ENCODE data around the gene SLC6A2.
"Not testable (repeated sequence)": the region's sequence is repeated elsewhere in the genome, so short reads cannot be mapped to it uniquely, and the experiment has no call there.

The SLC6A2 gene

GRCh38 chr16:55736671-55737070, 80.9 kb downstream of the SLC6A2 start:
- DNase-seq (ENCODE audit: low spot score): no peak
- H3K27ac ChIP-seq: no peak overlapping the region
- CTCF ChIA-PET: no interaction called here
- POLR2A ChIA-PET (ENCODE audit: low non-redundant PET): no interaction called here
- no peak for TF ChIP-seq CTCF (conservative IDR thresholded peaks at IDR 0.05; ENCODE audit: low read depth)

GRCh38 chr16:55737318-55737717, 81.5 kb downstream of the SLC6A2 start:
- ChIA-PET CTCF (interaction anchor here (0.6 kb wide), 1 partner anchor 639 kb away, joined by 4 read pairs; no protein-coding TSS in a partner anchor), POLR2A (ENCODE audit: low non-redundant PET) (interaction anchor here (0.6 kb wide), 1 partner anchor 629 kb away, joined by 5 read pairs; no protein-coding TSS in a partner anchor)
- no peak overlapping the region for H3K27ac ChIP-seq
- TF ChIP-seq CTCF (conservative IDR thresholded peaks at IDR 0.05; ENCODE audit: low read depth): no peak
- DNase-seq (ENCODE audit: low spot score): no peak

GRCh38 chr16:55737966-55738365, 82.2 kb downstream of the SLC6A2 start:
- TF ChIP-seq CTCF (conservative IDR thresholded peaks at IDR 0.05; ENCODE audit: low read depth): no peak

GRCh38 chr16:55746081-55746480, 90.3 kb downstream of the SLC6A2 start:
- POLR2A ChIA-PET (ENCODE audit: low non-redundant PET): no interaction called here
- CTCF ChIA-PET: no interaction called here

More at GRCh38 chr16:55737966-55738365, 82.2 kb downstream of the SLC6A2 start:
- CTCF ChIA-PET: interaction anchor here (0.7 kb wide), 1 partner anchor 118 kb away, joined by 3 read pairs; no protein-coding TSS in a partner anchor
- no peak overlapping the region for H3K27ac ChIP-seq
- POLR2A ChIA-PET (ENCODE audit: low non-redundant PET): no interaction called here
- DNase-seq (ENCODE audit: low spot score): no peak

GRCh38 chr16:55747785-55748184, 92.0 kb downstream of the SLC6A2 start:
- CTCF ChIA-PET: no interaction called here
- no peak for DNase-seq (ENCODE audit: low spot score)
- POLR2A ChIA-PET (ENCODE audit: low non-redundant PET): no interaction called here
- no peak for TF ChIP-seq CTCF (conservative IDR thresholded peaks at IDR 0.05; ENCODE audit: low read depth)
- H3K27ac ChIP-seq: no peak overlapping the region

More at GRCh38 chr16:55746081-55746480, 90.3 kb downstream of the SLC6A2 start:
- no peak for TF ChIP-seq CTCF (conservative IDR thresholded peaks at IDR 0.05; ENCODE audit: low read depth)
- no peak overlapping the region for H3K27ac ChIP-seq
- DNase-seq (ENCODE audit: low spot score): no peak

- CTCF ChIA-PET: interaction anchor here (0.7 to 1.2 kb wide), 3 partner anchors 40 to 451 kb away, joined by 4 to 6 read pairs (median 4); no protein-coding TSS in a partner anchor
- DNase-seq (ENCODE audit: low spot score); POLR2A ChIA-PET (ENCODE audit: low non-redundant PET); H3K27ac ChIP-seq: not testable (repeated sequence)
These were observed 96.8 kb downstream of the SLC6A2 start for GRCh38 chr16:55752465-55753144.

GRCh38 chr16:55753145-55753631, 97.4 kb downstream of the SLC6A2 start:
- DNase-seq (ENCODE audit: low spot score); H3K27ac ChIP-seq: not testable (repeated sequence)
- ChIA-PET POLR2A (ENCODE audit: low non-redundant PET) (interaction anchor here (0.7 kb wide), 1 partner anchor 86 kb away, joined by 3 read pairs; no protein-coding TSS in a partner anchor), CTCF (interaction anchor here (0.7 kb wide), 2 partner anchors 108 to 450 kb away, joined by 4 to 6 read pairs; no protein-coding TSS in a partner anchor)

Data from RWPE1 (cell line).